ENCODE measurements around the gene LZTS3. TPM values are rescaled to one million over a fixed set of nuclear protein-coding genes. Genes with fewer than 3 reads are reported as not detected.

The LZTS3 gene
- polyA plus RNA-seq, 3 donors, result 0.05 to 0.45 TPM; not detected in 1

GRCh38 chr20:3192226-3193015, 19.1 kb upstream of the LZTS3 start:
- no peaks in the 10 kb centered on the region for H3K4me1 ChIP-seq (ENCODE audit: control insufficient read depth in 1 of 2, insufficient read depth in 2 of 2, low read length in 2 of 2)
- no peaks in the 10 kb centered on the region for H3K9me3 ChIP-seq (replicated peaks in 1 of 2; ENCODE audit: control insufficient read depth in 1 of 2, insufficient read depth in 1 of 2, low read length in 2 of 2)
- H3K27ac Mint-ChIP-seq, result peak overlapping the region in 1 of 7 donors; percentile 45
- H3K9ac ChIP-seq (ENCODE audit: insufficient read depth, low read length, poor library complexity, severe bottlenecking), result no peak overlapping the region
- H3K36me3 ChIP-seq (replicated peaks in 1 of 2; ENCODE audit: control insufficient read depth in 1 of 2, insufficient read depth in 2 of 2, low read length in 2 of 2), result peaks cover 77 to 86% of the 10 kb centered on the region in 2 donors
- no peak overlapping the region for H3K4me3 ChIP-seq (replicated peaks in 1 of 3; ENCODE audit: low read depth in 2 of 3, low read length in 3 of 3)
- H3K27ac ChIP-seq (ENCODE audit: low read depth in 1 of 2, low read length in 2 of 2), result no peak overlapping the region
- H3K36me3 Mint-ChIP-seq, result peaks cover 72 to 91% of the 10 kb centered on the region in 2 donors
- H4K20me1 ChIP-seq (ENCODE audit: insufficient read depth, low read length), result no peaks in the 10 kb centered on the region
- H3K4me2 ChIP-seq (replicated peaks; ENCODE audit: extremely low read depth, low read length, poor library complexity, severe bottlenecking), result no peak overlapping the region
- H3K9me3 Mint-ChIP-seq, result no peaks in the 10 kb centered on the region
- H3K27me3 Mint-ChIP-seq (ENCODE audit: low read depth in 3 of 3), result peaks cover 0 to 1% (median 0%) of the 10 kb centered on the region in 3 donors
- H3K4me3 Mint-ChIP-seq, result no peak overlapping the region
- no peak overlapping the region for H2AFZ ChIP-seq (ENCODE audit: insufficient read depth, low read depth, low read length, poor library complexity, severe bottlenecking)
- no peaks in the 10 kb centered on the region for H3K27me3 ChIP-seq (ENCODE audit: control insufficient read depth in 2 of 2, insufficient read depth in 2 of 2, low read length in 2 of 2)
- intact Hi-C loops (cut with micrococcal nuclease), result no loop called here
- H3K79me2 ChIP-seq (ENCODE audit: insufficient read depth, low read length), result no peaks in the 10 kb centered on the region
- WGBS (ENCODE audit: insufficient coverage), result over 99% methylated on average over 16 of the region's 18 CpGs
- TF ChIP-seq, protein P1, sequence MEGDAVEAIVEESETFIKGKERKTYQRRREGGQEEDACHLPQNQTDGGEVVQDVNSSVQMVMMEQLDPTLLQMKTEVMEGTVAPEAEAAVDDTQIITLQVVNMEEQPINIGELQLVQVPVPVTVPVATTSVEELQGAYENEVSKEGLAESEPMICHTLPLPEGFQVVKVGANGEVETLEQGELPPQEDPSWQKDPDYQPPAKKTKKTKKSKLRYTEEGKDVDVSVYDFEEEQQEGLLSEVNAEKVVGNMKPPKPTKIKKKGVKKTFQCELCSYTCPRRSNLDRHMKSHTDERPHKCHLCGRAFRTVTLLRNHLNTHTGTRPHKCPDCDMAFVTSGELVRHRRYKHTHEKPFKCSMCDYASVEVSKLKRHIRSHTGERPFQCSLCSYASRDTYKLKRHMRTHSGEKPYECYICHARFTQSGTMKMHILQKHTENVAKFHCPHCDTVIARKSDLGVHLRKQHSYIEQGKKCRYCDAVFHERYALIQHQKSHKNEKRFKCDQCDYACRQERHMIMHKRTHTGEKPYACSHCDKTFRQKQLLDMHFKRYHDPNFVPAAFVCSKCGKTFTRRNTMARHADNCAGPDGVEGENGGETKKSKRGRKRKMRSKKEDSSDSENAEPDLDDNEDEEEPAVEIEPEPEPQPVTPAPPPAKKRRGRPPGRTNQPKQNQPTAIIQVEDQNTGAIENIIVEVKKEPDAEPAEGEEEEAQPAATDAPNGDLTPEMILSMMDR (IDR thresholded peaks at IDR 0.05), result no peak
- no peak for DNase-seq
- H3K4me1 Mint-ChIP-seq, result no peaks in the 10 kb centered on the region

GRCh38 chr20:3190681-3191111, 17.3 kb upstream of the LZTS3 start:
- H2AFZ ChIP-seq (ENCODE audit: insufficient read depth, low read depth, low read length, poor library complexity, severe bottlenecking), result no peak overlapping the region
- no peaks in the 10 kb centered on the region for H3K9me3 ChIP-seq (replicated peaks in 1 of 2; ENCODE audit: control insufficient read depth in 1 of 2, insufficient read depth in 1 of 2, low read length in 2 of 2)
- no peaks in the 10 kb centered on the region for H3K4me1 ChIP-seq (ENCODE audit: control insufficient read depth in 1 of 2, insufficient read depth in 2 of 2, low read length in 2 of 2)
- no peaks in the 10 kb centered on the region for H3K9me3 Mint-ChIP-seq
- no peaks in the 10 kb centered on the region for H3K27me3 ChIP-seq (ENCODE audit: control insufficient read depth in 2 of 2, insufficient read depth in 2 of 2, low read length in 2 of 2)
- H3K27ac Mint-ChIP-seq, result no peak overlapping the region
- H3K79me2 ChIP-seq (ENCODE audit: insufficient read depth, low read length), result no peaks in the 10 kb centered on the region
- no peak overlapping the region for H3K4me3 ChIP-seq (replicated peaks in 1 of 3; ENCODE audit: low read depth in 2 of 3, low read length in 3 of 3)
- peaks cover 65 to 70% of the 10 kb centered on the region in 2 donors for H3K36me3 ChIP-seq (replicated peaks in 1 of 2; ENCODE audit: control insufficient read depth in 1 of 2, insufficient read depth in 2 of 2, low read length in 2 of 2)
- H3K27ac ChIP-seq (ENCODE audit: low read depth in 1 of 2, low read length in 2 of 2), result no peak overlapping the region
- TF ChIP-seq, protein P1 (IDR thresholded peaks at IDR 0.05), result no peak
- H3K4me3 Mint-ChIP-seq, result no peak overlapping the region
- 96% methylated on average over 13 of the region's 14 CpGs for WGBS (ENCODE audit: insufficient coverage)
- no peak overlapping the region for H3K4me2 ChIP-seq (replicated peaks; ENCODE audit: extremely low read depth, low read length, poor library complexity, severe bottlenecking)
- H3K4me1 Mint-ChIP-seq, result no peaks in the 10 kb centered on the region
- peaks cover 58 to 76% of the 10 kb centered on the region in 2 donors for H3K36me3 Mint-ChIP-seq
- peaks cover 0 to 2% (median 1%) of the 10 kb centered on the region in 3 donors for H3K27me3 Mint-ChIP-seq (ENCODE audit: low read depth in 3 of 3)
- DNase-seq, result no peak
- intact Hi-C loops (cut with micrococcal nuclease), result no loop called here
- H4K20me1 ChIP-seq (ENCODE audit: insufficient read depth, low read length), result no peaks in the 10 kb centered on the region
- H3K9ac ChIP-seq (ENCODE audit: insufficient read depth, low read length, poor library complexity, severe bottlenecking), result no peak overlapping the region
